HepG2 (cell line): ENCODE measurements around the gene NFKBIL1. TPM values are rescaled to one million over a fixed set of nuclear protein-coding genes. Genes with fewer than 3 reads are reported as not detected.

Experiments
- ATAC-seq: fragments of 200-7000 bp; cut with Tn5 transposase; 3 replicates; pipeline ENCODE4 v1.9.1; 2020; ENCODE audit warnings: mild to moderate bottlenecking, moderate library complexity
- BruUV-seq: library from RNA; stranded (reverse); fragments of 400-500 nt; replicated peaks from 2 replicates; lab custom pipeline; 2021; lab: Mats Ljungman, UMichigan
- CTCF ChIA-PET: fragments of 300-600 bp; formaldehyde crosslinking; extraction: SDS; loops from one replicate; lab custom pipeline; 2021; ENCODE audit warnings: low total read pairs, inconsistent platforms, low intra/inter-chr PET ratio; lab: Yijun Ruan, JAX
- POLR2A ChIA-PET: fragments of 350-600 bp; sonication (Branson Sonifier 250); formaldehyde crosslinking; loops from one replicate; lab custom pipeline; 2020; ENCODE audit warnings: antibody characterized with exemption, inconsistent platforms; lab: Yijun Ruan, JAX
- DNase-seq: peaks from one replicate; pipeline ENCODE4 v3.0.0-alpha.2; 2015; ENCODE audit warnings: low spot score
- FAIRE-seq: peaks from 3 replicates; lab custom pipeline; 2011; peaks lifted over from hg19 to GRCh38; lab: Jason Lieb, UNC
- H2AFZ ChIP-seq: one replicate; pipeline ENCODE4 v1.6.1; 2011; ENCODE audit warnings: low read length, inconsistent platforms
- H3K27ac ChIP-seq: fragments of 300-600 bp; 3 replicates; pipeline ENCODE4 v1.8.0; 2011; ENCODE audit warnings: mixed run types, mild to moderate bottlenecking, mixed read lengths, low read length, inconsistent platforms; ENCODE audit not compliant: insufficient read depth; ENCODE audit errors: extremely low read length
- H3K27me3 ChIP-seq, 2 experiments: fragments of 200-600 bp in 1 of 2; 2 replicates in 1 of 2; 3 replicates in 1 of 2; pipeline versions ENCODE4 v1.6.0 to v1.8.0; 2011; ENCODE audit warnings: low read length in 2 of 2, mild to moderate bottlenecking in 2 of 2, moderate library complexity in 2 of 2, inconsistent platforms in 1 of 2; ENCODE audit not compliant: insufficient read depth in 2 of 2, control insufficient read depth in 1 of 2
- H3K36me3 ChIP-seq, 2 experiments: fragments of 200-600 bp in 1 of 2; replicated peaks in 1 of 2; 2 replicates in 1 of 2; 3 replicates in 1 of 2; pipeline versions ENCODE4 v1.5.1 to v1.8.0; 2011; ENCODE audit warnings: low read length in 2 of 2, inconsistent platforms in 1 of 2; ENCODE audit not compliant: insufficient read depth in 2 of 2, control insufficient read depth in 1 of 2
- H3K4me1 ChIP-seq: 2 replicates; pipeline ENCODE4 v1.5.1; 2012; ENCODE audit warnings: low read length, inconsistent platforms; ENCODE audit not compliant: insufficient read depth
- H3K4me2 ChIP-seq: 2 replicates; pipeline ENCODE4 v1.6.0; 2011; ENCODE audit warnings: low read depth, low read length, inconsistent platforms
- H3K4me3 ChIP-seq, 3 experiments: fragments of 200-600 bp in 1 of 3; sonication (generic), shearing (Covaris generic) in 1 of 3; replicated peaks in 1 of 3; 2 replicates each; pipeline ENCODE4 v1.5.1; 2011 to 2016; ENCODE audit warnings: low read length in 3 of 3, inconsistent platforms in 2 of 3, low read depth in 2 of 3, mild to moderate bottlenecking in 2 of 3, control low read depth in 1 of 3, mixed read lengths in 1 of 3; ENCODE audit not compliant: insufficient read depth in 1 of 3
- H3K79me2 ChIP-seq: one replicate; pipeline ENCODE4 v1.6.1; 2011; ENCODE audit warnings: low read length, inconsistent platforms; ENCODE audit not compliant: insufficient read depth
- H3K9ac ChIP-seq: 2 replicates; pipeline ENCODE4 v1.6.0; 2011; ENCODE audit warnings: mild to moderate bottlenecking, low read depth, low read length, inconsistent platforms; ENCODE audit not compliant: insufficient read depth
- H3K9me3 ChIP-seq: 2 replicates; pipeline ENCODE4 v1.5.1; 2012; ENCODE audit warnings: mild to moderate bottlenecking, low read length
- H4K20me1 ChIP-seq: 2 replicates; pipeline ENCODE4 v1.6.0; 2011; ENCODE audit warnings: inconsistent platforms, mild to moderate bottlenecking, low read length, moderate library complexity; ENCODE audit not compliant: insufficient read depth
- CTCF ChIP-seq: sonication (generic); formaldehyde crosslinking; IDR thresholded peaks from 2 replicates; pipeline ENCODE4 v1.5.0; 2020; ENCODE audit warnings: mild to moderate bottlenecking, missing genetic modification reagents, moderate library complexity
- GATAD2A ChIP-seq: IDR thresholded peaks from 2 replicates; pipeline ENCODE4 v1.6.1; 2016
- NFE2L2 ChIP-seq: fragments of 150-350 bp; IDR thresholded peaks from 2 replicates; pipeline ENCODE4 v1.6.1; 2014; ENCODE audit warnings: low read length
- PITX1 ChIP-seq: sonication (generic); formaldehyde crosslinking; IDR thresholded peaks from 2 replicates; pipeline ENCODE4 v1.5.1; 2020; ENCODE audit warnings: mild to moderate bottlenecking, missing genetic modification reagents
- POLR2AphosphoS2 ChIP-seq: IDR thresholded peaks from 2 replicates; pipeline ENCODE4 v1.6.1; 2011; ENCODE audit warnings: low read depth, low read length, improper control_type of control experiment
- SNAI1 ChIP-seq: sonication (generic); formaldehyde crosslinking; IDR thresholded peaks from 2 replicates; pipeline ENCODE4 v1.5.0; 2020; ENCODE audit warnings: mild to moderate bottlenecking, missing genetic modification reagents, borderline replicate concordance
- STAG1 ChIP-seq: sonication (generic); formaldehyde crosslinking; IDR thresholded peaks from 2 replicates; pipeline ENCODE4 v1.4.0; 2020; ENCODE audit warnings: missing genetic modification reagents
- ZBTB21 ChIP-seq: sonication (generic); formaldehyde crosslinking; IDR thresholded peaks from 2 replicates; pipeline ENCODE4 v1.4.0; 2020; ENCODE audit warnings: missing genetic modification reagents
- ZNF724P ChIP-seq: sonication (generic); formaldehyde crosslinking; IDR thresholded peaks from 2 replicates; pipeline ENCODE4 v1.8.0; 2022; ENCODE audit warnings: missing genetic modification reagents, borderline replicate concordance
- ZNF746 ChIP-seq: sonication (generic); formaldehyde crosslinking; IDR thresholded peaks from 2 replicates; pipeline ENCODE4 v1.8.0; 2022; ENCODE audit warnings: mild to moderate bottlenecking, missing genetic modification reagents
- ZSCAN9 ChIP-seq: IDR thresholded peaks from 2 replicates; pipeline ENCODE4 v1.6.1; 2016; ENCODE audit warnings: borderline replicate concordance
- WGBS: methylation state at CpG from one replicate; pipeline ENCODE4 v1.1.6; 2017; ENCODE audit warnings: low lambda C conversion rate; 5-methylcytosine and 5-hydroxymethylcytosine counted together
- in situ Hi-C: cut with HindIII; loops from 2 replicates; pipeline ENCODE4 v1.10.0; 2017; ENCODE audit warnings: low pct_unique_long_range_greater_than_20kb; ENCODE audit not compliant: extremely low pct_ligation_motif_present
- intact Hi-C: fragments of 100-400 bp; cut with micrococcal nuclease; formaldehyde crosslinking; loops from one replicate; pipeline ENCODE4 v1.10.0; 2022; ENCODE audit not compliant: unreplicated experiment
- polyA plus RNA-seq, 8 experiments: library from polyadenylated mRNA; depleted of rRNA in 3 of 8; stranded (reverse) in 7 of 8; unstranded in 1 of 8; fragments of >200 nt; fragmentation: Illumina TruSeq in 4 of 8; extraction: Trizol in 4 of 8; gene quantifications; 2 replicates each; pipeline versions ENCODE4 v1.2.1 to v1.2.3, GENCODE V29; 2011 to 2016; ENCODE audit warnings: low read depth in 4 of 8, missing spikeins in 1 of 8, mixed read lengths in 1 of 8; ENCODE audit not compliant: insufficient read depth in 1 of 8
- total RNA-seq, 5 experiments: library from RNA; depleted of rRNA; stranded (reverse); fragments of >200 nt; fragmentation: Illumina TruSeq; extraction: Trizol; gene quantifications; 2 replicates each; pipeline ENCODE4 v1.2.3, GENCODE V29; 2016; ENCODE audit warnings: low read depth in 1 of 5
- TF ChIP-seq, protein P1 (sequence below): sonication (generic); formaldehyde crosslinking; IDR thresholded peaks from 2 replicates; pipeline ENCODE4 v1.4.0; 2020; ENCODE audit warnings: missing genetic modification reagents, mild to moderate bottlenecking, borderline replicate concordance

NFKBIL1 gene
- total and polyA plus RNA-seq, 2 of the 13 experiments (the other 11 are each of a cell fraction or from before 2014, with no cell fraction given) = 9.7 to 19.5 TPM

DNA sequence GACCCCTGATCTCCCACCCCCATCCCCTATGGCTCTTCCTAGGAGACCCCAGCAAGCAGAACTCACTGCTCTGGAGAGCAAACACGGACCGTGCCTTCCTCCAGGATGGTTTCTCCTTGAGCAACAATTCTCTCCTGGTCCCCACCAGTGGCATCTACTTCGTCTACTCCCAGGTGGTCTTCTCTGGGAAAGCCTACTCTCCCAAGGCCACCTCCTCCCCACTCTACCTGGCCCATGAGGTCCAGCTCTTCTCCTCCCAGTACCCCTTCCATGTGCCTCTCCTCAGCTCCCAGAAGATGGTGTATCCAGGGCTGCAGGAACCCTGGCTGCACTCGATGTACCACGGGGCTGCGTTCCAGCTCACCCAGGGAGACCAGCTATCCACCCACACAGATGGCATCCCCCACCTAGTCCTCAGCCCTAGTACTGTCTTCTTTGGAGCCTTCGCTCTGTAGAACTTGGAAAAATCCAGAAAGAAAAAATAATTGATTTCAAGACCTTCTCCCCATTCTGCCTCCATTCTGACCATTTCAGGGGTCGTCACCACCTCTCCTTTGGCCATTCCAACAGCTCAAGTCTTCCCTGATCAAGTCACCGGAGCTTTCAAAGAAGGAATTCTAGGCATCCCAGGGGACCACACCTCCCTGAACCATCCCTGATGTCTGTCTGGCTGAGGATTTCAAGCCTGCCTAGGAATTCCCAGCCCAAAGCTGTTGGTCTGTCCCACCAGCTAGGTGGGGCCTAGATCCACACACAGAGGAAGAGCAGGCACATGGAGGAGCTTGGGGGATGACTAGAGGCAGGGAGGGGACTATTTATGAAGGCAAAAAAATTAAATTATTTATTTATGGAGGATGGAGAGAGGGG, 26.1 kb downstream of the NFKBIL1 start:
- BruUV-seq = no TSS peak
- FAIRE-seq (no peak), DNase-seq (no peak), ATAC-seq (no peak)
- Histone ChIP-seq H4K20me1 (no peaks in the 10 kb centered on the region), H3K9me3 (no peaks in the 10 kb centered on the region), H3K9ac (no peak overlapping the region), H3K4me2 (no peak overlapping the region), H2AFZ (no peak overlapping the region), H3K27me3 (peaks cover 20 to 85% of the 10 kb centered on the region in 2 experiments), H3K79me2 (no peaks in the 10 kb centered on the region), H3K27ac (no peak overlapping the region), H3K36me3 (no peaks in the 10 kb centered on the region), H3K4me1 (no peaks in the 10 kb centered on the region), H3K4me3 (no peak overlapping the region)
- intact Hi-C loops (no loop called here), in situ Hi-C loops (no loop called here)
- TF ChIP-seq ZNF724P (CRISPR knock-in tag) (no peak), ZBTB21 (CRISPR knock-in tag) (no peak), POLR2AphosphoS2 (no peak)
- POLR2A ChIA-PET = interaction anchor here (0.9 to 1.9 kb wide), 4 partner anchors 10 to 78 kb away, joined by 3 to 8 read pairs (median 4); partner anchors contain the start of genes DDX39B and NFKBIL1
- 26% methylated on average over 9 of the region's 9 CpGs for WGBS
- CTCF ChIA-PET = no interaction called here

DNA sequence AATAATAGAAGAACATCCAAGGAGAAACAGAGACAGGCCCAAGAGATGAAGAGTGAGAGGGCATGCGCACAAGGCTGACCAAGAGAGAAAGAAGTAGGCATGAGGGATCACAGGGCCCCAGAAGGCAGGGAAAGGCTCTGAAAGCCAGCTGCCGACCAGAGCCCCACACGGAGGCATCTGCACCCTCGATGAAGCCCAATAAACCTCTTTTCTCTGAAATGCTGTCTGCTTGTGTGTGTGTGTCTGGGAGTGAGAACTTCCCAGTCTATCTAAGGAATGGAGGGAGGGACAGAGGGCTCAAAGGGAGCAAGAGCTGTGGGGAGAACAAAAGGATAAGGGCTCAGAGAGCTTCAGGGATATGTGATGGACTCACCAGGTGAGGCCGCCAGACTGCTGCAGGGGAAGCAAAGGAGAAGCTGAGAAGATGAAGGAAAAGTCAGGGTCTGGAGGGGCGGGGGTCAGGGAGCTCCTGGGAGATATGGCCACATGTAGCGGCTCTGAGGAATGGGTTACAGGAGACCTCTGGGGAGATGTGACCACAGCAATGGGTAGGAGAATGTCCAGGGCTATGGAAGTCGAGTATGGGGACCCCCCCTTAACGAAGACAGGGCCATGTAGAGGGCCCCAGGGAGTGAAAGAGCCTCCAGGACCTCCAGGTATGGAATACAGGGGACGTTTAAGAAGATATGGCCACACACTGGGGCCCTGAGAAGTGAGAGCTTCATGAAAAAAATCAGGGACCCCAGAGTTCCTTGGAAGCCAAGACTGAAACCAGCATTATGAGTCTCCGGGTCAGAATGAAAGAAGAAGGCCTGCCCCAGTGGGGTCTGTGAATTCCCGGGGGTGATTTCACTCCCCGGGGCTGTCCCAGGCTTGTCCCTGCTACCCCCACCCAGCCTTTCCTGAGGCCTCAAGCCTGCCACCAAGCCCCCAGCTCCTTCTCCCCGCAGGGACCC, 27.0 kb downstream of the NFKBIL1 start:
- POLR2A ChIA-PET = interaction anchor here (0.9 to 1.9 kb wide), 4 partner anchors 27 to 77 kb away, joined by 3 to 8 read pairs (median 4); partner anchors contain the start of genes DDX39B and NFKBIL1
- Histone ChIP-seq H2AFZ (no peak overlapping the region), H3K9ac (no peak overlapping the region), H3K4me2 (no peak overlapping the region), H3K27ac (no peak overlapping the region), H3K9me3 (no peaks in the 10 kb centered on the region), H3K79me2 (no peaks in the 10 kb centered on the region), H3K4me1 (no peaks in the 10 kb centered on the region), H3K27me3 (peaks cover 20 to 88% of the 10 kb centered on the region in 2 experiments), H3K36me3 (no peaks in the 10 kb centered on the region), H4K20me1 (no peaks in the 10 kb centered on the region), H3K4me3 (no peak overlapping the region)
- in situ Hi-C loops = no loop called here
- intact Hi-C loops = no loop called here
- DNase-seq (no peak), FAIRE-seq (no peak), ATAC-seq (peak; percentile 15; the same call in 2 of the 3 replicates)
- WGBS = 16% methylated on average over 14 of the region's 14 CpGs
- BruUV-seq = no TSS peak
- CTCF ChIA-PET = no interaction called here
- TF ChIP-seq STAG1 (CRISPR knock-in tag) (peak; percentile 7; the same call in 1 of the 2 replicates), NFE2L2 (no peak), CTCF (CRISPR knock-in tag) (peak; percentile 27), PITX1 (CRISPR knock-in tag) (no peak), GATAD2A (no peak), SNAI1 (CRISPR knock-in tag) (no peak), ZNF746 (CRISPR knock-in tag) (no peak), ZSCAN9 (CRISPR knock-in tag) (no peak)
- TF ChIP-seq, protein P1, sequence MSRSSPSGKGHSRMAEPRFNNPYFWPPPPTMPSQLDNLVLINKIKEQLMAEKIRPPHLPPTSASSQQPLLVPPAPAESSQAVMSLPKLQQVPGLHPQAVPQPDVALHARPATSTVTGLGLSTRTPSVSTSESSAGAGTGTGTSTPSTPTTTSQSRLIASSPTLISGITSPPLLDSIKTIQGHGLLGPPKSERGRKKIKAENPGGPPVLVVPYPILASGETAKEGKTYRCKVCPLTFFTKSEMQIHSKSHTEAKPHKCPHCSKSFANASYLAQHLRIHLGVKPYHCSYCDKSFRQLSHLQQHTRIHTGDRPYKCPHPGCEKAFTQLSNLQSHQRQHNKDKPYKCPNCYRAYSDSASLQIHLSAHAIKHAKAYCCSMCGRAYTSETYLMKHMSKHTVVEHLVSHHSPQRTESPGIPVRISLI (CRISPR knock-in tag) = no peak
